Body of pancreas (tissue), 4 donors: ENCODE data around the gene OR7D4. TPM values are rescaled to one million over a fixed set of nuclear protein-coding genes. Genes with fewer than 3 reads are reported as not detected.
"Not testable (repeated sequence)": the region's sequence is repeated elsewhere in the genome, so short reads cannot be mapped to it uniquely, and the experiment has no call there.

Experiments
- ATAC-seq: fragments of 150-250 bp; one replicate; pipeline ENCODE4 v1.9.1; 2016
- DNase-seq, 4 donors: peaks; one replicate each; pipeline ENCODE4 v3.0.0-alpha.2; 2019
- H3K27ac ChIP-seq, 4 donors: fragments of 200-600 bp; sonication (generic); 1 replicate in 3 of 4; 2 replicates in 1 of 4; pipeline versions ENCODE4 v1.5.1 to v1.6.1; 2016 to 2019; ENCODE audit warnings: mild to moderate bottlenecking in 1 of 4, mixed read lengths in 1 of 4, moderate library complexity in 1 of 4
- H3K27me3 ChIP-seq, 2 donors: fragments of 200-600 bp; sonication (generic); one replicate each; pipeline ENCODE4 v1.6.0; 2016; ENCODE audit warnings: mild to moderate bottlenecking in 1 of 2
- H3K36me3 ChIP-seq, 2 donors: fragments of 200-600 bp; sonication (generic); replicated peaks in 1 of 2; 2 replicates each; pipeline ENCODE4 v1.5.1; 2016; ENCODE audit warnings: low read depth in 2 of 2; ENCODE audit not compliant: insufficient read depth in 1 of 2
- H3K4me1 ChIP-seq: fragments of 200-600 bp; sonication (generic); one replicate; pipeline ENCODE4 v1.6.0; 2016
- H3K4me3 ChIP-seq, 2 donors: fragments of 200-600 bp; sonication (generic); 1 replicate in 1 of 2; 2 replicates in 1 of 2; pipeline ENCODE4 v1.5.1; 2016 to 2019
- H3K9me3 ChIP-seq, 3 donors: fragments of 200-600 bp; sonication (generic); 1 replicate in 2 of 3; 2 replicates in 1 of 3; pipeline ENCODE4 v1.5.1; 2016
- CTCF ChIP-seq, 7 experiments: fragments of 450-650 bp in 4 of 7; fragments of 200-600 bp in 3 of 7; sonication (generic) in 3 of 7; IDR thresholded peaks; one replicate each; pipeline ENCODE4 v1.5.1; 2016 to 2019; ENCODE audit warnings: antibody characterized with exemption in 7 of 7
- POLR2A ChIP-seq, 3 donors: fragments of 450-650 bp; IDR thresholded peaks; one replicate each; pipeline ENCODE4 v1.6.1; 2016; ENCODE audit warnings: antibody characterized with exemption in 3 of 3, mild to moderate bottlenecking in 2 of 3
- WGBS, 2 donors: methylation state at CpG; one replicate each; pipeline ENCODE4 v1.1.5; 2017; 5-methylcytosine and 5-hydroxymethylcytosine counted together
- intact Hi-C: fragments of 100-400 bp; cut with DNase I; formaldehyde crosslinking; loops from one replicate; pipeline ENCODE4 v1.15.1; 2023
- total RNA-seq, 2 donors: library from RNA; depleted of rRNA; stranded (reverse); fragments of >200 nt; gene quantifications; one replicate each; pipeline ENCODE4 v1.1.0, GENCODE V29; 2016

Gene OR7D4
- total RNA-seq = not detected

DNA sequence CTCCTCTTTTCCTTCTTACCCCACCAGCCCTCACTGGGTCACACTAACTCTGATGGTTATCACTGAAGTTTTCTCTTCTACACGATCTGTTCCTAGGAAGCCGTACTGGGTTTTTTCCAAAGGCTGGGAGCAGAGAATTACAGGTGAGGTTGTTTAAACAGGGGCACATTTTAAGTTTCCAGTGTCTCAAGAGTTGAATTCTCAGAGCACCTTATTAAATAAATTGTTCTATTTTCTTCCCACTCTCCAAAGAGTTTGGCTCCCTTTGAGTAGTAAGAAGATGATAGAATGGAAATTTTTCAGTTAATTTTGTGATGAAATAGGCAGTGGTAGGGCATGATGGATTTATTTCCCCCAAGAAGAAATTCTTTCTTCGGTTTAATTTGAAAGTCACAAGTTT lies at the start of gene OR7D4:
OR7D4 (minus strand) TSS at position 101 of the 400 bp plus-strand sequence. CDS start 4,752 bp downstream, outside the sequence.
- ATAC-seq = no peak
- no peaks in the 10 kb centered on the region for H3K27me3 ChIP-seq
- DNase-seq = no peak
- WGBS, 2 donors = 49 to 57% methylated on average over 3 of the region's 3 CpGs
- H3K36me3 ChIP-seq = no peaks in the 10 kb centered on the region
- H3K27ac ChIP-seq = no peak within 1 kb of the TSS
- H3K4me1 ChIP-seq = no peaks in the 10 kb centered on the region
- TF ChIP-seq POLR2A (IDR thresholded peaks at IDR 0.05) = no peak
- intact Hi-C loops = no loop called here
- no peak within 1 kb of the TSS for H3K4me3 ChIP-seq
- no peaks in the 10 kb centered on the region for H3K9me3 ChIP-seq

- ATAC-seq (no peak), DNase-seq (no peak)
- Histone ChIP-seq H3K36me3 (no peaks in the 10 kb centered on the region), H3K4me3 (no peak overlapping the region), H3K27ac (no peak overlapping the region), H3K9me3 (no peaks in the 10 kb centered on the region), H3K4me1 (no peaks in the 10 kb centered on the region), H3K27me3 (no peaks in the 10 kb centered on the region)
- WGBS, 2 donors = 46 to 51% methylated on average over 5 of the region's 5 CpGs
- intact Hi-C loops = no loop called here
- TF ChIP-seq CTCF (IDR thresholded peaks at IDR 0.05) = no peak
- no peak for TF ChIP-seq POLR2A (IDR thresholded peaks at IDR 0.05)
These were observed 31.8 kb upstream of the OR7D4 start for GRCh38 chr19:9251236-9251635.

DNA sequence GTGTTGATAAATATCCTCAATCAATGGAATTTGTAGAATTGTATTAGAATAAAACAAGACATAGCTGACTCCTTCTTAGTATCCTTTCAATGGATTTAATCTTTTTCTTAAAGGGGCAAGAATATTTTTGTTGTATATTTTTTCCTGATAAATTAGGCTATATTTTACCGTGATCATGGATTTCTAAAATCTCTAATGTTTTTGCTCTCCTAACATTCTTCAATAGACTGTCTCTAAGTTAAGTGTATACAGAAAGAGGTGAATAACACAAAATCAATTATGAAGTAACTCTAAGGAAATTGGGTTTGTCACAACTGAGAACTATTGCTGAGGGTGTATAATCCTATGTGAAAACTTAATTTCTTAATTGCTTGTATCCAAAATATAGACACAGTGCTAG lies 31.2 kb upstream of the OR7D4 start, which contains the start of gene OR7E24:
OR7E24 (plus strand) TSS at position 301 of the 400 bp plus-strand sequence. CDS start 114 bp downstream, outside the sequence.
- WGBS, 2 donors = 44 to 60% methylated on average over 1 of the region's 1 CpG
- no peak for ATAC-seq

DNA sequence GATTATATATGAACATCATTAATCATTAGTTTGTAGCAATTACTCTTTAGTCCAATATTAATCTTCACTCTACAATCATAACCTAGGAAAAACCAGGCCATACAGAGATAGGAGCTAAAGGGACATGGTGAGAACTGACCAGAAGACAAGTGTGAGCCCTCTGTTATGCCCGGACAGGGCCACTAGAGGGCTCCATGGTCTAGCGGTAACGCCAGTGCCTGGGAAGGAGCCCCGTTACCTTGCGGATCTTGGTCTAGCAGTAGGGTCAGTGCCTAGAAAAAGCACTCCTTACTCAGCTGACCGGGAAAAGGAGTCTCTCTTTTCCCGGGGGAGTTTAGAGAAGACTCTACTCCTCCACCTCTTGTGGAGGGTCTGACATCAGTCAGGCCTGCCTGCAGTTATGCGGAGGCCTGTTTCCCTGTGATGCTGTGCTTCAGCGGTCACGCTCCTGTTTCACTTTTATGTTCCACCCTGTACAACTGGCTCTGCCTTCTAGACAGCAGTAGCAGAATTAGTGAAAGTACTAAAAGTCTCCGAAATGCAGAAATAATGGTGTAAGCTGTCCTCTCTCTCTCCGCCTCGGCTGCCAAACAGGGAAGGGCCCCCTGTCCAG lies 13.8 kb downstream of the OR7D4 start:
- ATAC-seq (no peak), DNase-seq (peak; percentile 72 to 83 (median 73))
- Histone ChIP-seq H3K9me3 (no peaks in the 10 kb centered on the region), H3K4me3 (no peak overlapping the region), H3K4me1 (peaks cover 5% of the 10 kb centered on the region), H3K27ac (no peak overlapping the region), H3K27me3 (no peaks in the 10 kb centered on the region), H3K36me3 (no peaks in the 10 kb centered on the region)
- 25 to 26% methylated on average over 13 of the region's 13 CpGs for WGBS, 2 donors
- intact Hi-C loops = loop anchor here (5.0 to 10.0 kb wide), 2 partner anchors 579 to 597 kb away; no protein-coding TSS in a partner anchor
- TF ChIP-seq POLR2A (IDR thresholded peaks at IDR 0.05) (no peak), CTCF (IDR thresholded peaks at IDR 0.05) (peak; percentile 55 to 89 (median 82))

More for the DNA sequence above, 31.2 kb upstream of the OR7D4 start, which contains the start of gene OR7E24:
- no peak for DNase-seq
- Histone ChIP-seq H3K27ac (no peak within 1 kb of the TSS), H3K9me3 (no peaks in the 10 kb centered on the region), H3K27me3 (no peaks in the 10 kb centered on the region), H3K36me3 (no peaks in the 10 kb centered on the region), H3K4me1 (no peaks in the 10 kb centered on the region), H3K4me3 (no peak within 1 kb of the TSS)
- intact Hi-C loops = no loop called here
- no peak for TF ChIP-seq POLR2A (IDR thresholded peaks at IDR 0.05)
- no peak for TF ChIP-seq CTCF (IDR thresholded peaks at IDR 0.05)

- H3K27me3 ChIP-seq, ATAC-seq, H3K36me3 ChIP-seq, DNase-seq, H3K4me1 ChIP-seq, intact Hi-C loops, H3K27ac ChIP-seq, H3K4me3 ChIP-seq, H3K9me3 ChIP-seq: not testable (repeated sequence)
- WGBS, 2 donors = 49 to 50% methylated on average over 2 of the region's 2 CpGs
These were observed 21.3 kb downstream of the OR7D4 start for GRCh38 chr19:9198044-9198443.

DNA sequence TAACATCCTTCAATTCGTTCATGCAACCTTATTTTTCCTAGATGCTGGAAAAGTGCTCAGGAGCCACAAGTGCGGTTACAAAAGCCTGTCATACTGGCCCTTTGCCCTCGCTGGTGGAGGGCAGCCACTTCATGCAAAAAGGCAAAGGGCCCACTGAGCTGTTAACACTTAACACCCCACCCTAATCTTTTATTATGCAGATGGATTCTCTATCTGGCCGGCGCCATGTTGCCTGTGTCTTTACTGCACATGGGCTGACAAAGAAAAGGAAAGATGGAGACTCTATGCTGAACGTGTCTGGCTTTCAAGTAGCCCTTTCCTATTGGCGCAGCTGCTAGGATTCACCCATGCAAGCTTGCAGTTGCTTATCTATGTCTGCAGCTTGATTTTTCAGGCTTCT lies 29.9 kb downstream of the OR7D4 start:
- 70 to 77% methylated on average over 7 of the region's 7 CpGs for WGBS, 2 donors
- H3K27ac ChIP-seq = no peak overlapping the region
- no peaks in the 10 kb centered on the region for H3K4me1 ChIP-seq
- DNase-seq (no peak), ATAC-seq (no peak)
- no peaks in the 10 kb centered on the region for H3K36me3 ChIP-seq
- no peak overlapping the region for H3K4me3 ChIP-seq
- TF ChIP-seq CTCF (IDR thresholded peaks at IDR 0.05) (no peak), POLR2A (IDR thresholded peaks at IDR 0.05) (no peak)
- no peaks in the 10 kb centered on the region for H3K27me3 ChIP-seq
- H3K9me3 ChIP-seq = peaks cover 0 to 10% (median 0%) of the 10 kb centered on the region in 3 donors
- intact Hi-C loops = no loop called here
